GM21515 (cell line): ENCODE results near the gene CDH13.

ENCODE experiments used
- ATAC-seq: cut with Tn5 transposase; IDR thresholded peaks from one replicate; pipeline ENCODE4 v1.9.1; 2021; ENCODE audit not compliant: unreplicated experiment

Gene CDH13

GRCh38 chr16:82936941-82937551, 310.3 kb downstream of the CDH13 start:
- no peak for ATAC-seq

- no peak for ATAC-seq
Observed at GRCh38 chr16:82937926-82938520, 311.3 kb downstream of the CDH13 start.

GRCh38 chr16:82943371-82943770, 316.6 kb downstream of the CDH13 start:
- ATAC-seq: no peak

GRCh38 chr16:82945420-82946101, 318.8 kb downstream of the CDH13 start:
- no peak for ATAC-seq

- no peak for ATAC-seq
Observed at GRCh38 chr16:82947698-82948097, 320.9 kb downstream of the CDH13 start.

- ATAC-seq: no peak
Observed at GRCh38 chr16:82949016-82949415, 322.2 kb downstream of the CDH13 start.

- ATAC-seq: no peak
Observed at GRCh38 chr16:82953517-82953916, 326.7 kb downstream of the CDH13 start.

- no peak for ATAC-seq
Observed at GRCh38 chr16:82954224-82954929, 327.6 kb downstream of the CDH13 start.

GRCh38 chr16:82955741-82956348, 329.1 kb downstream of the CDH13 start:
- no peak for ATAC-seq

- ATAC-seq: no peak
Observed at GRCh38 chr16:82957212-82957611, 330.4 kb downstream of the CDH13 start.

- ATAC-seq: no peak
Observed at GRCh38 chr16:82960918-82961317, 334.1 kb downstream of the CDH13 start.

GRCh38 chr16:82963653-82964052, 336.9 kb downstream of the CDH13 start:
- ATAC-seq: no peak

GRCh38 chr16:82965808-82966207, 339.0 kb downstream of the CDH13 start:
- ATAC-seq: no peak

- no peak for ATAC-seq
Observed at GRCh38 chr16:82967424-82967823, 340.7 kb downstream of the CDH13 start.

- no peak for ATAC-seq
Observed at GRCh38 chr16:82971126-82971525, 344.4 kb downstream of the CDH13 start.

GRCh38 chr16:82972331-82972919, 345.7 kb downstream of the CDH13 start:
- no peak for ATAC-seq

- ATAC-seq: no peak
Observed at GRCh38 chr16:82979406-82980111, 352.8 kb downstream of the CDH13 start.

- ATAC-seq: no peak
Observed at GRCh38 chr16:82980810-82981209, 354.0 kb downstream of the CDH13 start.

GRCh38 chr16:82987767-82988166, 361.0 kb downstream of the CDH13 start:
- ATAC-seq: no peak

GRCh38 chr16:82990155-82990554, 363.4 kb downstream of the CDH13 start:
- ATAC-seq: no peak
